Uterus (tissue), 2 donors: ENCODE results near the gene AGBL4.
"Not testable (repeated sequence)": the region's sequence is repeated elsewhere in the genome, so short reads cannot be mapped to it uniquely, and the experiment has no call there.

Source experiments
- POLR2A ChIP-seq, 2 donors: fragments of 450-650 bp; IDR thresholded peaks; one replicate each; pipeline ENCODE4 v1.6.1; 2016; ENCODE audit warnings: antibody characterized with exemption in 2 of 2, mild to moderate bottlenecking in 1 of 2, moderate library complexity in 1 of 2
- TF ChIP-seq, protein P1 (sequence below), 4 experiments: fragments of 200-600 bp in 2 of 4; fragments of 450-650 bp in 2 of 4; sonication (generic) in 2 of 4; IDR thresholded peaks; one replicate each; pipeline ENCODE4 v1.5.1; 2016 to 2019; ENCODE audit warnings: antibody characterized with exemption in 4 of 4, mild to moderate bottlenecking in 2 of 4, moderate library complexity in 1 of 4

DNA sequence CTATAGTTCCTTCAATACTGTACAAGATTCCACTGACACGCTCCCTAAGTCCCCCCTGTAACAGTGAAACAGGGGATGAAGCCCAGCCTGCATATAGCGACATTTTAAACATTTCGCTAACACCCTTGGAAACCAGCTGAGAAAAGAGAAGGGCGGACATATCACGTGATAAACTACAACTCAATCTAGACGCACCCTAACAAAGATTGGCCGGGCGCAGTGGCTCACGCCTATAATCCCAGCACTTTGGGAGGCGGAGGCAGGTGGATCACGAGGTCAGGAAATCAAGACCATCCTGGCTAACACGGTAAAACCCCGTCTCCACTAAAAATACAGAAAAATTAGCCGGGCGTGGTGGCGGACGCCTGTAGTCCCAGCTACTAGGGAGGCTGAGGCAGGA, 236.7 kb downstream of the AGBL4 start:
- TF ChIP-seq, protein P1, sequence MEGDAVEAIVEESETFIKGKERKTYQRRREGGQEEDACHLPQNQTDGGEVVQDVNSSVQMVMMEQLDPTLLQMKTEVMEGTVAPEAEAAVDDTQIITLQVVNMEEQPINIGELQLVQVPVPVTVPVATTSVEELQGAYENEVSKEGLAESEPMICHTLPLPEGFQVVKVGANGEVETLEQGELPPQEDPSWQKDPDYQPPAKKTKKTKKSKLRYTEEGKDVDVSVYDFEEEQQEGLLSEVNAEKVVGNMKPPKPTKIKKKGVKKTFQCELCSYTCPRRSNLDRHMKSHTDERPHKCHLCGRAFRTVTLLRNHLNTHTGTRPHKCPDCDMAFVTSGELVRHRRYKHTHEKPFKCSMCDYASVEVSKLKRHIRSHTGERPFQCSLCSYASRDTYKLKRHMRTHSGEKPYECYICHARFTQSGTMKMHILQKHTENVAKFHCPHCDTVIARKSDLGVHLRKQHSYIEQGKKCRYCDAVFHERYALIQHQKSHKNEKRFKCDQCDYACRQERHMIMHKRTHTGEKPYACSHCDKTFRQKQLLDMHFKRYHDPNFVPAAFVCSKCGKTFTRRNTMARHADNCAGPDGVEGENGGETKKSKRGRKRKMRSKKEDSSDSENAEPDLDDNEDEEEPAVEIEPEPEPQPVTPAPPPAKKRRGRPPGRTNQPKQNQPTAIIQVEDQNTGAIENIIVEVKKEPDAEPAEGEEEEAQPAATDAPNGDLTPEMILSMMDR (IDR thresholded peaks at IDR 0.05), result not testable (repeated sequence)
- not testable (repeated sequence) for TF ChIP-seq POLR2A (IDR thresholded peaks at IDR 0.05)
